Activated T-cell treated with anti-CD3 and anti-CD28 coated beads, Interleukin-2, amount 50 U/mL, for 72 hours (primary cell): ENCODE measurements around the gene MB21D2. TPM values are rescaled to one million over a fixed set of nuclear protein-coding genes. Genes with fewer than 3 reads are reported as not detected.

Experiments
- ATAC-seq, 2 donors: fragments of 150-1000 bp; cut with Tn5 transposase; replicated peaks in 1 of 2; 2 replicates each; pipeline ENCODE4 v1.10.0; 2021; ENCODE audit warnings: moderate library complexity in 2 of 2, mild to moderate bottlenecking in 1 of 2
- DNase-seq, 2 donors: peaks; one replicate each; pipeline ENCODE4 v3.0.0; 2021 to 2022; ENCODE audit warnings: mixed read lengths in 1 of 2
- H3K27ac Mint-ChIP-seq: one replicate; pipeline ENCODE4 v1.8.0; 2022; ENCODE audit warnings: mild to moderate bottlenecking, moderate library complexity, mixed read lengths
- H3K27me3 Mint-ChIP-seq: one replicate; pipeline ENCODE4 v1.8.0; 2022; ENCODE audit warnings: low read depth, mixed read lengths
- H3K36me3 Mint-ChIP-seq, 2 donors: one replicate each; pipeline ENCODE4 v1.8.0; 2022; ENCODE audit warnings: mixed read lengths in 2 of 2, mild to moderate bottlenecking in 1 of 2; ENCODE audit not compliant: insufficient read depth in 2 of 2
- H3K4me1 Mint-ChIP-seq: one replicate; pipeline ENCODE4 v1.8.0; 2022; ENCODE audit warnings: low read depth, mixed read lengths
- H3K4me3 Mint-ChIP-seq, 2 donors: one replicate each; pipeline ENCODE4 v1.8.0; 2022; ENCODE audit warnings: mild to moderate bottlenecking in 2 of 2, mixed read lengths in 2 of 2, moderate library complexity in 2 of 2
- H3K9me3 Mint-ChIP-seq, 2 donors: one replicate each; pipeline ENCODE4 v1.8.0; 2022; ENCODE audit warnings: mixed read lengths in 2 of 2
- total RNA-seq, 2 donors: library from RNA; stranded (reverse); gene quantifications; one replicate each; pipeline ENCODE4 v1.2.3, GENCODE V29; 2022

MB21D2 gene
- total RNA-seq, 2 donors from 2014 or later, result 10.5 to 26.9 TPM

GRCh38 chr3:192883512-192883911 is 34.1 kb downstream of the MB21D2 start:
- ATAC-seq, result no peak
- Mint-ChIP-seq H3K27me3 (peaks cover 19% of the 10 kb centered on the region), H3K4me3 (no peak overlapping the region), H3K4me1 (peaks cover 34% of the 10 kb centered on the region), H3K27ac (no peak overlapping the region), H3K9me3 (no peaks in the 10 kb centered on the region), H3K36me3 (no peaks in the 10 kb centered on the region)
- DNase-seq, result no peak

DNA sequence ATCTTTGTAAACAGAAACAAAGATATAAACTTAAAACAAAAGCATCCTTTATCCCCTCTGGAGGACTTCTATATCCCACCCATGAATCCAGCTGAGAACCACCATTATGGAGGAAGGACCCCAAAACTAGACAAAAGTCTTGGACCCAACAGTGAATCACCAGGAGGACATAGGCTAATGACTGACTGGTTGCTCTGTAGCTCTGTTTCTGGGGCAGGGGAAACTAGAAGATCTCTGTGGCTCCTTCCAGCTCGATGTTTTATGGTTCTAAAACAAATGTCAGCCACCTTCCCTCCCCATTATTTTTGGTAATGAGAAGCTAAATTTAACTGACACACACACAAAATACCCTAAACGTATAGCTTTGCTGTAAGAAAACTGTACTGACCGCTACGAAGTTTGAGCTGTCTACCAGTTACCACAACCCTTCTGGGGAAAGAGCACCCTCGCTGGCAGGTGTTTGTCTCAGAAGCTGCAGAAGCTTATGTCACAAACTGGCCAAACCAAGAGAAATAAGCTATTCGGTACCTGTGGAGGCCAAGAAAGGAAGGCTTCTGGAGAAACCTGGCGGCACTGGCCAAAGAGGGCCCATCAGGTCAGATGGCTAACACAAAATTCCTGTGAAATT is 36.4 kb downstream of the MB21D2 start:
- Mint-ChIP-seq H3K27me3 (peaks cover 19% of the 10 kb centered on the region), H3K36me3 (peaks cover 0 to 1% of the 10 kb centered on the region in 2 donors), H3K9me3 (peaks cover 2% of the 10 kb centered on the region in 2 donors), H3K27ac (no peak overlapping the region), H3K4me1 (peaks cover 12% of the 10 kb centered on the region), H3K4me3 (no peak overlapping the region)
- no peak for ATAC-seq
- no peak for DNase-seq

- peaks cover 2% of the 10 kb centered on the region for H3K4me1 Mint-ChIP-seq
- H3K27me3 Mint-ChIP-seq, result peaks cover 22% of the 10 kb centered on the region
- ATAC-seq, result no peak
- peaks cover 2 to 3% of the 10 kb centered on the region in 2 donors for H3K9me3 Mint-ChIP-seq
- no peak for DNase-seq
- peaks cover 0 to 1% of the 10 kb centered on the region in 2 donors for H3K36me3 Mint-ChIP-seq
- no peak overlapping the region for H3K27ac Mint-ChIP-seq
- H3K4me3 Mint-ChIP-seq, result no peak overlapping the region
These were observed 37.3 kb downstream of the MB21D2 start for GRCh38 chr3:192880313-192880712.

DNA sequence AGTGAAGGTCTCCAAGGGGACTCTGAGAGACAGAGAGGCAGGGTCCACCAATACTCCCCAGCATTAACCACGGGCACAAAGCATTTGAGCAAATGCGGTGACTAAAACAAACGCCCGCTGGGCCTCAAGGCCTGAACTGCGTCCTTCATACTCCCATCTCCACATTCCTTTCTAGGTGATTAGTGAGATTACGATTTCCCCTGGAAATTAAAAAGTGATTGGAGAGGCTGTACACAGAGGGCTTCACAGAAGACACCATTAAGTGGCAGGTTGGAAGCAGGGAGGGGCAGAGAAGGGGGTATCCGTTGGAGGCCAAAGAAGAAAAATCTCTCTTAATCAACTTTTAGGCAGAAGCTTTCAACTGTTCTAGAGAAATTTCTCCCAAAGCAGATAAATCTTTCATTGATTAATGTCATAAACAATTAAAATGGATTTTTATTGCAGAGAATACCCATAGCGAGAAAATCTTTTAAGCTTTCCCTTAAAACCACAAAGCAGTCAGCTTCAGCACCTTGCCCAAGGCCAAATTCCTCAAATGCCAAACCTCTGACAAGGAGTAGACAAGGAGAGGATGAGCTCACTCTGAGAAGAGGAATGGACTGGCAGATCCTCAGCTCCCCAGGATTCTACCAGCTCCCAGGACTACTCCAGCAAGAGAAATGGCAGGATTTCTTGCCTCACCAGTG is 38.2 kb downstream of the MB21D2 start:
- Mint-ChIP-seq H3K4me1 (no peaks in the 10 kb centered on the region), H3K36me3 (peaks cover 1 to 2% of the 10 kb centered on the region in 2 donors), H3K27me3 (peaks cover 22% of the 10 kb centered on the region), H3K27ac (no peak overlapping the region), H3K9me3 (peaks cover 2 to 7% of the 10 kb centered on the region in 2 donors), H3K4me3 (no peak overlapping the region)
- ATAC-seq (no peak), DNase-seq (no peak)

DNA sequence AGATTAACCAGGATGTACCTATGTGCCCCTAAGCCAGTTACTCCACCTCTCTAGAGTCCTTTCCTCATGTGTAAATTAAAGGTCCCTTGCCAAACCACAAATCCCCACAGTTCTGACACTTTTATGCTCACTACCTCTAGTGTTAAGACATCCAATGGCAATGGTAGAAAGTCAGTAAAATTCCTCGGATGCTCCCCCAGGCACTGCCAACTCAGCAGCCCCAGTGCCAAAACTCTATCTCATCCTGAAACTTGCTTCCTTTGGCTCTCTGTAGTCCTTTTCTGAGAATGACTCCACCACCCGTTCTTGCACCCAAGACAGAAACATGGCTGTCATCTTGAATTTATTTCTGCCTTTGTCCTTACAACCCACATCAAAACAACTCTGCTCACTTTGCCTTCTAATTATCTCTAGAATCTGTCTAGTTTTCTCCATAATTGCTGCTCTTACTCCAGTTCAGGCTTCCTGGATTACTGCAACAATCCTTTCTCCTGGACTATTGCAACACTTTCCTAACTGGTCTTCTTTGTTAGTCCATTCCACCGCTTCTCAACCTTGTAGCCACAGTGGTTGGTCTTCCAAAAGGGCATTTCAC is 41.6 kb downstream of the MB21D2 start:
- peaks cover 1 to 2% of the 10 kb centered on the region in 2 donors for H3K36me3 Mint-ChIP-seq
- H3K9me3 Mint-ChIP-seq, result peaks cover 5 to 8% of the 10 kb centered on the region in 2 donors
- H3K27ac Mint-ChIP-seq, result no peak overlapping the region
- H3K4me3 Mint-ChIP-seq, result no peak overlapping the region
- peaks cover 20% of the 10 kb centered on the region for H3K27me3 Mint-ChIP-seq
- DNase-seq (no peak), ATAC-seq (peak in 1 of 2 donors; percentile 17)
- no peaks in the 10 kb centered on the region for H3K4me1 Mint-ChIP-seq

- Mint-ChIP-seq H3K4me3 (no peak overlapping the region), H3K36me3 (peaks cover 0 to 2% of the 10 kb centered on the region in 2 donors), H3K4me1 (no peaks in the 10 kb centered on the region), H3K27ac (no peak overlapping the region), H3K27me3 (peaks cover 20% of the 10 kb centered on the region), H3K9me3 (peaks cover 3 to 6% of the 10 kb centered on the region in 2 donors)
- DNase-seq (no peak), ATAC-seq (no peak)
These were observed 46.8 kb downstream of the MB21D2 start for GRCh38 chr3:192870822-192871221.

DNA sequence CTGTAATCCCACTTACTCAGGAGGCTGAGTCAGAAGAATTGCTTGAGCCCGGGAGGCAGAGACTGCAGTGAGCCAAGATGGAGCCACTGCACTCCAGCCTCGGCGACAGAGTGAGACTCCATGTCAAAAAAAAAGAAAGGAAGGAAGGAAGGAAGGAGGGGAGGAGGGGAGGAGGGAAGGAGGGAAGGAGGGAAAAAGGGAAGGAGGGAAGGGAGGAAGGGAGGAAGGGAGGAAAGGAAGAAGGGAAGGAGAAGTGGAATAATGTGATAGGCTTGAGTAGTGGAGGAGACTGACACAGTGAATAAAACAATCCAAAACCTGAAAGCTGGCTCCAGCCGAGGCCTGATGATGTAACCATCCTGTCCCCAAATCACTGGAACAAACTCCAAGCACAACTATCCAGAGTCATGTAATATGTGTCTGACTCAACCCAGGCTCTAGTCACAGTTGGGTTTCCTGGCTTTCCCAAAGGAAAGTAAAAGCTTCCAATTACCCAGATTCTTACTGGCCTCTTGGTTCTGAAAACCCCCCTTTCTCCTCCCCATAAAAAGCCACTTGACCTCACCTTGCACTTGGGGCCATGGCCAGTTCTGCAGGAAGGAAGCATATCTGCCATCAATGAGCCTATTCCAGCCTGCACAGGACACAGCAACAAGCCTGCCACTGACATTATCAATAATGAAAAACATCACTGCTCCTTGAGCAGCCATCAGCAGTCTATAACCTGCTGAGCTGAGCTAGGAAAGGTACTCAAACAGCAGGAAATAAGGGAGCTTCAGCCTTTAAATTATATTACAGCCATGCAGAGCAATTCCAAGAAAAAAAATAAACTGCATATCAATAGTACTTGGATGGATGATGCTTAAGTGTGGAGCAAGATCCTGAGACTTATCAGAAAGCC is 48.3 kb downstream of the MB21D2 start:
- H3K27me3 Mint-ChIP-seq, result peaks cover 10% of the 10 kb centered on the region
- ATAC-seq, result no peak
- no peaks in the 10 kb centered on the region for H3K36me3 Mint-ChIP-seq
- no peak overlapping the region for H3K4me3 Mint-ChIP-seq
- no peak for DNase-seq
- peaks cover 11% of the 10 kb centered on the region for H3K4me1 Mint-ChIP-seq
- H3K27ac Mint-ChIP-seq, result no peak overlapping the region
- peaks cover 2 to 3% of the 10 kb centered on the region in 2 donors for H3K9me3 Mint-ChIP-seq

DNA sequence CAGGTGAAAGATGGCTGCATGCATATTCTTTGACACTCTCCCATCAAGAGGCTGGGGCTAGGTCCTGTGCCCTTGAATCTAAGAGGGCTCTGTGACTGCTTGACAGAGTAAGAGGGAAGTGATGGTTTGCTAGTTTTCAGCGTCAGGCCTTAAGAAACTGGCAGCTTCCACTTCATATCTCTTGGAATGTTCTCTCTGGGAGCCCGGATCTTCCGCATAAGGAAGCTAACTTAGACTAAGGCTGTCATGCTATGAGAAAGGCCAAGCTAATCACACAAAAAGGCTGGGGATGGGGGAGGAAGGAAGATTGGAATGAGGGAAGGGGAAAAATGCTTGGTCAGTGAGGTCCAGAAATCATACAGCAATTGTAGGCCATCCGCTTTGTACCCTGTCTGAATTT is 50.0 kb downstream of the MB21D2 start:
- Mint-ChIP-seq H3K4me3 (no peak overlapping the region), H3K4me1 (peaks cover 20% of the 10 kb centered on the region), H3K36me3 (no peaks in the 10 kb centered on the region), H3K27ac (no peak overlapping the region), H3K9me3 (peaks cover 2 to 3% of the 10 kb centered on the region in 2 donors), H3K27me3 (peaks cover 10% of the 10 kb centered on the region)
- DNase-seq (no peak), ATAC-seq (no peak)

DNA sequence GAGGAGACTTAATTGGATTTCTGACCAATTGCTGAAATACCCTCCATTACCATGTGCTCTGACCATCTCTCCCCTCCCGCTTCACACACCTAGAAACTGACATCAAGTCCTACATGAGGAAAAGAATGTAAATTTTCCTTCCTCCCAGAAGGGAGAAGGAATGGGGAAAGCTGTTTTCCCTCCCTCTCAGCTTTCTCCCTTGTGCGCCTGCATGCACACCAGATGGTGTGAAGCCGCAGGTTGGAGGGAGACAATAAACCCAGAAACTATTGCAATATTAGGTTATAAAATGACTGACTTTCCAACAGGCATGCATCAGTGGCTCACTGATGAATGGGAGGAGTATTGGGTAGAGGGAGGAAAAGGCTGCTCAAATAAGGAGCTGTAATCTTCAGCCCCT is 50.9 kb downstream of the MB21D2 start:
- Mint-ChIP-seq H3K36me3 (no peaks in the 10 kb centered on the region), H3K4me3 (no peak overlapping the region), H3K27ac (no peak overlapping the region), H3K4me1 (peaks cover 28% of the 10 kb centered on the region), H3K9me3 (peaks cover 2 to 3% of the 10 kb centered on the region in 2 donors), H3K27me3 (peaks cover 10% of the 10 kb centered on the region)
- no peak for ATAC-seq
- DNase-seq, result no peak

DNA sequence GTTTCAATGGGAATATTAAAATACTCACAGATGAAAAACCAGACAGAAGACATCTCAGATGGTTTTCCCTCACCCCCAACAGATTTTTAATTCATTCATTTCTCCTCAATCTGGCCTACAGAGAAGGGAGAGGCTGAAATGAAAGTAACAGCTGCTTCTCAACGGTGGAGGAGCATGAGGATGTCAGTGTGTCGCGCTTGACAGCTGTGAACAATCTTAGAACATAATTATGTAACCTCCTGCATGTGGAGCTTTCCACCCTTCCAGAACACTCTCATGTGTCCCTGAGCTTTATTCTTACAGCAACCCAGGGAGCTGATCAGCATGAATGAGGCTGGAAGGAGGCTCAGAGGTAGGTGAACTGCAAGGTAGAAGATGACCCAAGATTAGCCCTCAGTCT is 52.7 kb downstream of the MB21D2 start:
- Mint-ChIP-seq H3K27me3 (peaks cover 10% of the 10 kb centered on the region), H3K4me3 (no peak overlapping the region), H3K27ac (no peak overlapping the region), H3K4me1 (peaks cover 33% of the 10 kb centered on the region), H3K36me3 (no peaks in the 10 kb centered on the region), H3K9me3 (no peaks in the 10 kb centered on the region)
- ATAC-seq, result no peak
- DNase-seq, result no peak

- peaks cover 41% of the 10 kb centered on the region for H3K4me1 Mint-ChIP-seq
- peaks cover 10% of the 10 kb centered on the region for H3K27me3 Mint-ChIP-seq
- H3K36me3 Mint-ChIP-seq, result no peaks in the 10 kb centered on the region
- no peaks in the 10 kb centered on the region for H3K9me3 Mint-ChIP-seq
- H3K4me3 Mint-ChIP-seq, result no peak overlapping the region
- DNase-seq (no peak), ATAC-seq (no peak)
- H3K27ac Mint-ChIP-seq, result no peak overlapping the region
These were observed 54.6 kb downstream of the MB21D2 start for GRCh38 chr3:192863091-192863420.

DNA sequence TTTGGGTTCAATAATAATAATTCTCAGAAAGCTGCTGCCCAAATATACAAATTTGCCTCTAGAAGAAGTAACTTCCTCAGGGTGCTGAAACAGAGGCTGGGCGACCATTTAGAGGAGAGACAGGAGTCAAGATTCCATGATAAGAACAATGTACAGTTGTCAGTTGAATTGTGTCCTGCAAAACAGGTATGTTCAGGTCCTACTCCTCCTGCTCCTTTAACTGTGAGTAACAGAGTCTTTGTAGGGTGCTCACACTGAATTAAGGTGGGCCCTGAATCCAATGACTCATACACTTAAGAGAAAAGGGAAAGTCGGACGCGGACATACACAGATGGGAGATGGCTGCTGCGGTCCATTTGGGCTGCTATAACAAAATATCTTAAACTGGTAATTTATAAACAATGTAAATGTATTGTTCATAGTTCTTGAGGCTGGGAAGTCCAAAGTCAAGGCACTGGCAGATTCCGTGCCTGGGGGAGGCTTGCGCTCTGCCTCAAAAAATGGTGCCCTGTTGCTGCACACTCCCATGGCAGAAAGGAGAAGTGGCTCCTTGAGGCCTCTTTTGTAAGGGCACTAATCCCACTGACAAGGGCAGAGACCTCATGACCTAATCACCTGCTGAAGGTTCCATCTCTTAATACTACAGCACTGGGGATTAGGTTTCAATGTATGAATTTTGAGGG is 55.1 kb downstream of the MB21D2 start:
- no peak overlapping the region for H3K4me3 Mint-ChIP-seq
- peaks cover 41% of the 10 kb centered on the region for H3K4me1 Mint-ChIP-seq
- H3K27ac Mint-ChIP-seq, result no peak overlapping the region
- no peak for ATAC-seq
- H3K9me3 Mint-ChIP-seq, result no peaks in the 10 kb centered on the region
- no peaks in the 10 kb centered on the region for H3K36me3 Mint-ChIP-seq
- H3K27me3 Mint-ChIP-seq, result peaks cover 10% of the 10 kb centered on the region
- no peak for DNase-seq
